ENCODE data around the gene SYNJ2.

DNA sequence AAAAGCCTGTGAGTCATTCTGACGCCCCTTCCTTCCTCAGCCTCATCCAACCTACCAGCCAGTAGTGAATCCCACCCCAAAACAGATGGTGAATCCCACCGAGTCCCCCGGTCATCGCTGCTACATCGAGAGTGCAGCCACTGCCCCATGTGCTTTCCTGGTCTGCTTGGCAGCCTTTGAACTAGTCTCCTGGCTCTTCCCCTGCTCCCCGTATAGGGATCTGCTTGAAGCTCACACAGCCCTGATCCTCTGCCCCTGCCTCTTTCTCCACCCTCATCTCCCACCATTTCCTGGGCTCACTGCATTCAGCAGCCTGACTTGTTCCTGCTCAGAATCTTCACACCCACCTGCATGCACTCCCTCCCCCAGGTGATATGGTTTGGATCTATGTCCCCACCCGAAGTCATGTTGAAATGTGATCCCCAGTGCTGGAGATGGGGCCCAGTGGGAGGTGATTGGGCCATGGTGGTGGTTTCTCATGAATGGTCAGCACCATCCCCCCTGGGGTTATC, 14.6 kb downstream of the SYNJ2 start:
- TF ChIP-seq, protein P1, sequence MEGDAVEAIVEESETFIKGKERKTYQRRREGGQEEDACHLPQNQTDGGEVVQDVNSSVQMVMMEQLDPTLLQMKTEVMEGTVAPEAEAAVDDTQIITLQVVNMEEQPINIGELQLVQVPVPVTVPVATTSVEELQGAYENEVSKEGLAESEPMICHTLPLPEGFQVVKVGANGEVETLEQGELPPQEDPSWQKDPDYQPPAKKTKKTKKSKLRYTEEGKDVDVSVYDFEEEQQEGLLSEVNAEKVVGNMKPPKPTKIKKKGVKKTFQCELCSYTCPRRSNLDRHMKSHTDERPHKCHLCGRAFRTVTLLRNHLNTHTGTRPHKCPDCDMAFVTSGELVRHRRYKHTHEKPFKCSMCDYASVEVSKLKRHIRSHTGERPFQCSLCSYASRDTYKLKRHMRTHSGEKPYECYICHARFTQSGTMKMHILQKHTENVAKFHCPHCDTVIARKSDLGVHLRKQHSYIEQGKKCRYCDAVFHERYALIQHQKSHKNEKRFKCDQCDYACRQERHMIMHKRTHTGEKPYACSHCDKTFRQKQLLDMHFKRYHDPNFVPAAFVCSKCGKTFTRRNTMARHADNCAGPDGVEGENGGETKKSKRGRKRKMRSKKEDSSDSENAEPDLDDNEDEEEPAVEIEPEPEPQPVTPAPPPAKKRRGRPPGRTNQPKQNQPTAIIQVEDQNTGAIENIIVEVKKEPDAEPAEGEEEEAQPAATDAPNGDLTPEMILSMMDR (IDR thresholded peaks at IDR 0.05; ENCODE audit: low read depth, low read length) = no peak
- no peak for TF ChIP-seq POLR2A (IDR thresholded peaks at IDR 0.05; ENCODE audit: extremely low read depth, insufficient read length)

All from NB4 (cell line).